ENCODE results near the gene MISP.

MISP gene

GRCh38 chr19:807627-808422 lies 56.9 kb downstream of the MISP start:
- DNase-seq (ENCODE audit: low read depth in 2 of 2, low spot score in 1 of 2), result no peak

DNA sequence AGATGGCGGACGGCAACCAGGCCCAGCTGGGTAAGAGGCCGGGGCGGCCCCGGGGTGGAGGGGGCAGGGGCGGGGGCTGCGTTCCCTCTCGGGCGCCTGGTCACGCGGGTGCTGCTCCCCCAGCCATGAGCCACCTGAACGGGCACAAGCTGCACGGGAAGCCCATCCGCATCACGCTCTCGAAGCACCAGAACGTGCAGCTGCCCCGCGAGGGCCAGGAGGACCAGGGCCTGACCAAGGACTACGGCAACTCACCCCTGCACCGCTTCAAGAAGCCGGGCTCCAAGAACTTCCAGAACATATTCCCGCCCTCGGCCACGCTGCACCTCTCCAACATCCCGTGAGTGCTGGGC lies 57.5 kb downstream of the MISP start:
- DNase-seq (ENCODE audit: low read depth in 2 of 2, low spot score in 1 of 2), result no peak

DNA sequence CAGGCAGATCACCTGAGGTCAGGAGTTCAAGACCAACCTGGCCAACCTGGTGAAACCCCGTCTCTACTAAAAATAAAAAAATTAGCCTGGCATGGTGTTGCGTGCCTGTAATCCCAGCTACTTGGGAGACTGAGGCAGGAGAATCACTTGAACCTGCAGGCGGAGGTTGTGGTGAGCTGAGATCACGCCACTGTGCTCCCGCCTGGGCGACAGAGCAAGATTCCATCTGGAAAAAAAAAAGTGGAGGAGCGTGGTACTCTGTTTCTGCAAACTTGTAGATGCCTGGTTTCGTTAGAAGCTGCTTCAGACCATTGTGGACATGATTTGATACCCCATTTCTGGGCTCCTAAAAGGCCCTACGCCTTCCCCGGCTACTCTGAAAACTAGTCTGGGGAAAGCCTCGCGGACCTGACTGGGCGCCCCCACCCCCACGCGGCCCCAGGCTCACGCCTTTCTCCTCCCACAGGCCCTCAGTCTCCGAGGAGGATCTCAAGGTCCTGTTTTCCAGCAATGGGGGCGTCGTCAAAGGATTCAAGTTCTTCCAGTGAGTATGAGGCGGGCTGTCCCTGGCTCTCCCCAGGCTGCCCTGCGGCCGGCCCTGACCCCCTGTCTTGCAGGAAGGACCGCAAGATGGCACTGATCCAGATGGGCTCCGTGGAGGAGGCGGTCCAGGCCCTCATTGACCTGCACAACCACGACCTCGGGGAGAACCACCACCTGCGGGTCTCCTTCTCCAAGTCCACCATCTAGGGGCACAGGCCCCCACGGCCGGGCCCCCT lies 59.4 kb downstream of the MISP start:
- no peak for DNase-seq (ENCODE audit: low read depth in 2 of 2, low spot score in 1 of 2)

DNA sequence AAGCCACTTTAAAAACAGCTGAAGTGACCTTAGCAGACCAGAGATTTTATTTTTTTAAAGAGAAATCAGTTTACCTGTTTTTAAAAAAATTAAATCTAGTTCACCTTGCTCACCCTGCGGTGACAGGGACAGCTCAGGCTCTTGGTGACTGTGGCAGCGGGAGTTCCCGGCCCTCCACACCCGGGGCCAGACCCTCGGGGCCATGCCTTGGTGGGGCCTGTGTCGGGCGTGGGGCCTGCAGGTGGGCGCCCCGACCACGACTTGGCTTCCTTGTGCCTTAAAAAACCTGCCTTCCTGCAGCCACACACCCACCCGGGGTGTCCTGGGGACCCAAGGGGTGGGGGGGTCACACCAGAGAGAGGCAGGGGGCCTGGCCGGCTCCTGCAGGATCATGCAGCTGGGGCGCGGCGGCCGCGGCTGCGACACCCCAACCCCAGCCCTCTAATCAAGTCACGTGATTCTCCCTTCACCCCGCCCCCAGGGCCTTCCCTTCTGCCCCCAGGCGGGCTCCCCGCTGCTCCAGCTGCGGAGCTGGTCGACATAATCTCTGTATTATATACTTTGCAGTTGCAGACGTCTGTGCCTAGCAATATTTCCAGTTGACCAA lies 60.1 kb downstream of the MISP start:
- DNase-seq (ENCODE audit: low read depth in 2 of 2, low spot score in 1 of 2), result no peak

- no peak for DNase-seq (ENCODE audit: low read depth in 2 of 2, low spot score in 1 of 2)
These were observed 60.7 kb downstream of the MISP start for GRCh38 chr19:811506-812048.

GRCh38 chr19:812049-812746 lies 61.3 kb downstream of the MISP start:
- DNase-seq (ENCODE audit: low read depth in 2 of 2, low spot score in 1 of 2), result no peak

- no peak for DNase-seq (ENCODE audit: low read depth in 2 of 2, low spot score in 1 of 2)
These were observed 61.9 kb downstream of the MISP start for GRCh38 chr19:812747-813218.

GRCh38 chr19:813219-814151 lies 62.6 kb downstream of the MISP start:
- DNase-seq (ENCODE audit: low read depth in 2 of 2, low spot score in 1 of 2), result no peak
